Measurements from ENCODE around the gene MMADHC. TPM values are rescaled to one million over a fixed set of nuclear protein-coding genes. Genes with fewer than 3 reads are reported as not detected.

The MMADHC gene
- polyA plus RNA-seq, 2 of the 4 experiments (the other 2 are of a cell fraction), result 103 to 180 TPM

GRCh38 chr2:149528983-149529382 is 58.6 kb downstream of the MMADHC start (continued):
- TF ChIP-seq PHF8 (IDR thresholded peaks at IDR 0.05; ENCODE audit: borderline replicate concordance, low read depth) (no peak), HOXB5 (CRISPR knock-in tag; IDR thresholded peaks at IDR 0.05) (no peak), KDM1A (IDR thresholded peaks at IDR 0.05; ENCODE audit: low read depth) (no peak)

- TF ChIP-seq FOSB (CRISPR knock-in tag; IDR thresholded peaks at IDR 0.05) (no peak), ELK1 (IDR thresholded peaks at IDR 0.05; ENCODE audit: low read depth, low read length) (no peak), ZNF302 (CRISPR knock-in tag; IDR thresholded peaks at IDR 0.05) (no peak), ATOH8 (CRISPR knock-in tag; IDR thresholded peaks at IDR 0.05; ENCODE audit: low read depth) (no peak), RFX5 (IDR thresholded peaks at IDR 0.05) (no peak), CHD4 (IDR thresholded peaks at IDR 0.05; ENCODE audit: borderline replicate concordance) (no peak)
- Histone ChIP-seq H3K4me1 (no peaks in the 10 kb centered on the region), H3K4me2 (no peak overlapping the region), H3K4me3 (no peak overlapping the region), H3K9me3 (no peaks in the 10 kb centered on the region), H3K27ac (no peak overlapping the region)
- no peak for ATAC-seq
- ChIA-PET CTCF (no interaction called here), POLR2A (no interaction called here)
- FAIRE-seq, result no peak
- WGBS (ENCODE audit: missing lambda C conversion rate), result 30% methylated on average over 7 of the region's 7 CpGs
- no peak for DNase-seq (ENCODE audit: low read depth in 1 of 2, low spot score in 1 of 2)
Observed at GRCh38 chr2:149527998-149528755, 59.4 kb downstream of the MMADHC start.

DNA sequence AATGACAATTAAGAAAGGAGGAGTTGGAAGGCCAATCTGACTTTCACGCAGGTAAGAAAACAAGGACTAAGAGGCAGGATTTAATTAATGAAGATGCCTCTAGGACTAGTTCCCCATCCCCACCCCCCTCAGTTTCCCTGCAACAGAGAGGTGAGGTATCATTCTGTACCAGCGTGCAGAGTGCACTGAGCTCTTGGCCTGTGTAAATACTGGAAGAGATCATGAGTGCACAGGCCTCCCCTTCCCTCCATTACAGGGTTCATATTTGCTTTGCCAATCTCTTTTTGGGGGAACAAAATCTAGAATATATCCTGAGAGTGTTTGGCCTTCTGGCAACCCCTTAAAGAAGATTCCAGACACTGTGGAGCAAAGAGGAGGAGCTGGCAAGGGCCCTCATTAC is 60.9 kb downstream of the MMADHC start:
- POLR2A ChIA-PET, result no interaction called here
- no peak for ATAC-seq
- no peak overlapping the region for H3K27ac ChIP-seq
- no peak overlapping the region for H3K4me2 ChIP-seq
- CTCF ChIA-PET, result interaction anchor here (0.6 kb wide), 1 partner anchor 1950 kb away, joined by 3 read pairs; no protein-coding TSS in a partner anchor
- 43% methylated on average over 2 of the region's 2 CpGs for WGBS (ENCODE audit: missing lambda C conversion rate)
- FAIRE-seq, result no peak
- H3K4me1 ChIP-seq, result no peaks in the 10 kb centered on the region
- no peaks in the 10 kb centered on the region for H3K9me3 ChIP-seq
- TF ChIP-seq KDM1A (IDR thresholded peaks at IDR 0.05; ENCODE audit: low read depth), result no peak
- no peak for TF ChIP-seq HOXB5 (CRISPR knock-in tag; IDR thresholded peaks at IDR 0.05)
- TF ChIP-seq TP53 (CRISPR knock-in tag; IDR thresholded peaks at IDR 0.05), result no peak
- TF ChIP-seq MAX (IDR thresholded peaks at IDR 0.05), result no peak
- no peak for TF ChIP-seq EHF (CRISPR knock-in tag; IDR thresholded peaks at IDR 0.05)
- TF ChIP-seq GATA3 (IDR thresholded peaks at IDR 0.05; ENCODE audit: borderline replicate concordance), result no peak
- TF ChIP-seq JUNB (IDR thresholded peaks at IDR 0.05), result no peak
- no peak for TF ChIP-seq RFX5 (IDR thresholded peaks at IDR 0.05)
- no peak for TF ChIP-seq FOXS1 (CRISPR knock-in tag; IDR thresholded peaks at IDR 0.05)
- no peak for TF ChIP-seq ELK1 (IDR thresholded peaks at IDR 0.05; ENCODE audit: low read depth, low read length)
- TF ChIP-seq ZSCAN20 (CRISPR knock-in tag; IDR thresholded peaks at IDR 0.05), result no peak
- TF ChIP-seq NFE2L2 (conservative IDR thresholded peaks at IDR 0.05; ENCODE audit: low read length), result no peak
- TF ChIP-seq HOXA7 (CRISPR knock-in tag; IDR thresholded peaks at IDR 0.05), result no peak
- no peak for DNase-seq (ENCODE audit: low read depth in 1 of 2, low spot score in 1 of 2)
- no peak overlapping the region for H3K4me3 ChIP-seq

DNA sequence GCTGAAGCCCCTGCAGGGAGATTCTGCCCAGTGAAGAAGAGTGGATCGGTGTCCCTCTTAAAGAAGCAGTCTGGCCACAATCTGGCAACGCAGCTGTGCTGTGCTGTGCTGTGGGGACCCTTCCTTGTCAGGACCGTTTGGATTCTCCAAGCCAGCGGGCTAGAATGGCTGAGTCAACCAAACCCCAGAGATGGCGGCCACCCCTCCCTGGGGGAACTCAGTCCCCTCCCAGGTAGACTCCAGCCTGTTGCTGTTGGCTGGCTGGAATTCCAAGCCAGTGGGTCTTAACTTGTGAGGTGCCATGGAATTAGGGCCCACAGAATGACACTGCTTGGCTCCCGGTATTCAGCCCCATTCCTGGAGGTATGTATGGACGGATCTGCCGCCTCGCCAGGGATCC is 62.3 kb downstream of the MMADHC start:
- TF ChIP-seq FOXS1 (CRISPR knock-in tag; IDR thresholded peaks at IDR 0.05) (no peak), NR3C1 (IDR thresholded peaks at IDR 0.05) (no peak), PHF8 (IDR thresholded peaks at IDR 0.05; ENCODE audit: borderline replicate concordance, low read depth) (no peak), SREBF2 (IDR thresholded peaks at IDR 0.05) (no peak), GATA3 (IDR thresholded peaks at IDR 0.05; ENCODE audit: borderline replicate concordance) (no peak), TP53 (CRISPR knock-in tag; IDR thresholded peaks at IDR 0.05) (no peak), JUN (IDR thresholded peaks at IDR 0.05) (no peak), HOXB13 (CRISPR knock-in tag; IDR thresholded peaks at IDR 0.05; ENCODE audit: low read depth) (no peak), RARB (CRISPR knock-in tag; IDR thresholded peaks at IDR 0.05) (no peak), HDAC2 (IDR thresholded peaks at IDR 0.05) (no peak), POLR2A (IDR thresholded peaks at IDR 0.05; ENCODE audit: low read length) (no peak)
- WGBS (ENCODE audit: missing lambda C conversion rate), result 3% methylated on average over 6 of the region's 9 CpGs
- Histone ChIP-seq H3K9me3 (no peaks in the 10 kb centered on the region), H3K27ac (no peak overlapping the region), H3K4me3 (no peak overlapping the region), H3K4me1 (no peaks in the 10 kb centered on the region), H3K4me2 (no peak overlapping the region)
- ChIA-PET POLR2A (no interaction called here), CTCF (no interaction called here)
- ATAC-seq, result no peak
- DNase-seq (ENCODE audit: low read depth in 1 of 2, low spot score in 1 of 2), result no peak
- FAIRE-seq, result no peak
